Cerebellar cortex (tissue), 1 donor: ENCODE results near the gene NACC1.

Experiments used
- DNase-seq: peaks from one replicate; pipeline ENCODE4 v3.0.0-alpha.2; 2015; ENCODE audit warnings: low spot score

NACC1 gene

GRCh38 chr19:13087795-13088537 is 30.1 kb upstream of the NACC1 start:
- no peak for DNase-seq

DNA sequence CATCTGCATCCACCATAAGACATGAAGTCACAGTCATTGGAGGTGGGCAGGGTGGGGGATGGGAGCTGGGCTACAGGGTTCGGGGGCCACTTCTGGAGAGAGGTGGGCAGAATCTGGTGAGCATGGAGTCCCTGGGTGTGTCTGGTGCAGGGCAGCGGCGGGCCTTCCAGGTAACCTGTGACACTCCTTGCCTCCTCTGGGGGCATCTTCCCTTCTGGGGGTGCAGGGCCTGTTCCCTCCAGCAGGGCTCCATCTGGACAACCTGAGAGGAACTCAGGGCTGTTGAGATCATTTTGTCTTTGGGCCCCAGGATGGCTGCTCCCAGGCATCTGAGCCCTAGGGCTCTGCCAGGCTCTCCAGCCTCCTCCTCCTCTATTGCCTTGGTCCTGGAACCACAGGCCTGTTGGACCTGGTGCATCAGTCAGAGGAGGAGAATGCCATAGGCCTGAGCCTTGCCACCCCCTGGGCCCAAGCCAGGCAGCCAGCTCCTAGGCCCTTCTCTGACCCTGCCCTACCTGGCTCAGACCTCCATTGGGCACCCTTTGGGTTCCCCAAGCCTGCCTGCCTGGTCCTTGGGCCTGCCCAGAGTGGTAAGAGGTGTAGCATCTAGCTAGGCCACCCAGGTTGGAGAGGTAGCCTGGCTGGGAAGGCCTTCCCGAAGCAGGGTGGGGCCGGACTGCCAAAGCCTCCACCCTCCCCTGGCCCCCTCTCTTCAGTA is 28.8 kb upstream of the NACC1 start:
- DNase-seq = peak; percentile 41

DNA sequence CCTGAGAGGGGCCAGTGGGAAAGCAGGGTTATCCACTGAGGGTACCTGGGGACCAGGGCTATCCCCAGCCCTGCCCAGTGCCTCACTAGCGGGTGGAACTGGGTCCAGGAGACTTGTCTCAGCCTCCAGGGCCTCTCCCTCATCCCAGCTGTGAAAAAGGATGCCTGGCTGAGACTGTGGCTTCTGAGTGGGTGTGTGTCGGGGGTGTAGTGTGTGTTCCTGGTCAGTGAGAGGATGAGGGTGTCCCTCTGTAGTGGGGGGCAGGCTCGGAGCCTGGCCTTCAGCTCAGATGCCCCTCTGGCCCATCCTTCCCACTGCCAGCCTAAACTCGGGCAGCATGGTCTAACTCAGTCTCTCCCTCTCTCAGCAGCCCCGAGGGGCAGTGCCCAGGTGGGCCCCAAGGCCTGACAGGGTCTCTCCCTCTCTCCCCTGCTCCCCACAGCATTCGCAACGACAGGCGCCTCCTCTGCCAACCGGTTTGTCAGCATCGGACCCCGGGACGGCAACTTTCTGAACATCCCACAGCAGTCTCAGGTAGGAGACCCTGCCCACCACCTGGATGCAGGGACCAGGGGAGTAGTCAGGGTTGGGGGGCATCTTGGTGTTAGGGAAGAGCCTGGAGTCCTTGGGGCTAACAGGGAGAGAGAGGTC is 28.1 kb upstream of the NACC1 start:
- DNase-seq = no peak

DNA sequence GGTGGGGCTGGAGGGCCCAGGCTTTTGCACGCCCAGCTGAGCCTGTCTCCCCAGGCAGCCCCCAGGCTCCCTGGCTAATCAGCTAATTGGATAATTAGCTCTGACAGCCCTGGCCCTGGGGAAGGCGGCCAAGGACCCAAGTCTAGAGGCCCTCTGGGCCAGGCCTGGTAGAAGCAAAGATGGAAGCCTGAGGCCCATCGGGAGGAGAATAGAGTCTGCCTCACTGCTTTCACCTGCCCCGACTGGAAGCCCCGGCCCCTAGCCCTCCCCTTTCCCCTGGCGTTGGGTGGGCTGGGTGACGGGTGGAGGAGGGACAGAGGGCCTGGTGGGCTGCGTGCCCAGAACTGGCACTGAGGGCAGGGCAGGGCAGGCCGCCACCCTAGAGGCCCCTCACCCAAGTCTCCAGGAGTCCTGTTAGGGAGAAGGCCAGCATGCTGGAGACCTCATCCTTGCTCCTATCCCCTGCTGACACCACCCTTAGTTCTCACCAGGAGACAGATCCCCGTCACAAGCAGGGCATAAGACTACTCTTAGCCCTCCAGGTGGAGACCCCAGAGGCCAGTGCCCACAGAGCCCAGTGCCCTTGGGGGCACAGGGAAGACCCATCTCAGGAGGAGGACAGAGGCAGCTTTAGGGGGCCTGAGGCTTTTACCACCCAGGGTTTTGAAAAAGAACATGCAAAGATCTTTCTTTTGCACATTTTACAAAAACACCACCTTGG is 27.4 kb upstream of the NACC1 start:
- DNase-seq = no peak

DNA sequence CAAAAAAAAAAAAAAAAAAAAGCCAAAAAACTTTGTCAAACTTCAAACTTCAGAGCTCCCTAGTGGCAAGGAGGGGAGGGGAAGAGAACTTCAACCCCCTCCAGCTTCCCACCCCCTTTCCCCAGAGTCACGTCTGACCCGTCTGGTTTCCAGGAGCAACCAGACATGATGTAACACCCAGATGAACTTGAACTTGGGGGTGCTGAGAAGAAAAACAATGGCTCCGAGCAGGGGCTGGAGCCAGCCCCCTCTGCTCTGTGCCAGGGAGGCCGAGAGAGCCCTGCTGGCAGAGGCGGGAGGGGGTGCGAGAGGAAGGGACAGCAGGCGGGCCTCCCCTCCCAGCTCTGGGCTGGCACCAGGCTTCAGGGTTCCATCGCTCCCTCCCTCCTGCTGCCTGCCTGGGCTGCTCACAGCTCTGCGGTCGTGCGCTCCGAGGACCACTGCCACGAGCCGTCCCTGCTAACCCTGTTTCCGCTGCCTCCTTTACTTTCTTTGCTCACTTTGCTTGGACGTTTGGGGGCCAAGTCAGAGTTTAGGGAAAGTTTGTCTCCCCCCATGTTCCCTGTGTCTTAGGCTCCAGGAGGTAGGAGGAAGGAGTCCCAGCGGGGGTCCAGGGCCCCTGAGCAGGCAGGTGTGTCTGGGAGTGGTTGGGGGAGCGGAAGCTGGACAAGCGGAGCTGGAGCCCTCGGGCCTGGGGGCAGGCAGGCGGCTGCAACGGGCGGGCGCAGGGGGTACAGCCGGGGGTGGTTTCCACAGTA is 26.5 kb upstream of the NACC1 start:
- DNase-seq = no peak

GRCh38 chr19:13092158-13092543 is 25.9 kb upstream of the NACC1 start:
- no peak for DNase-seq

GRCh38 chr19:13092606-13093235 is 25.3 kb upstream of the NACC1 start:
- DNase-seq = no peak

GRCh38 chr19:13093407-13094105 is 24.5 kb upstream of the NACC1 start:
- peak; percentile 93 for DNase-seq

- DNase-seq = no peak
Observed at GRCh38 chr19:13094106-13094504, 24.0 kb upstream of the NACC1 start.

DNA sequence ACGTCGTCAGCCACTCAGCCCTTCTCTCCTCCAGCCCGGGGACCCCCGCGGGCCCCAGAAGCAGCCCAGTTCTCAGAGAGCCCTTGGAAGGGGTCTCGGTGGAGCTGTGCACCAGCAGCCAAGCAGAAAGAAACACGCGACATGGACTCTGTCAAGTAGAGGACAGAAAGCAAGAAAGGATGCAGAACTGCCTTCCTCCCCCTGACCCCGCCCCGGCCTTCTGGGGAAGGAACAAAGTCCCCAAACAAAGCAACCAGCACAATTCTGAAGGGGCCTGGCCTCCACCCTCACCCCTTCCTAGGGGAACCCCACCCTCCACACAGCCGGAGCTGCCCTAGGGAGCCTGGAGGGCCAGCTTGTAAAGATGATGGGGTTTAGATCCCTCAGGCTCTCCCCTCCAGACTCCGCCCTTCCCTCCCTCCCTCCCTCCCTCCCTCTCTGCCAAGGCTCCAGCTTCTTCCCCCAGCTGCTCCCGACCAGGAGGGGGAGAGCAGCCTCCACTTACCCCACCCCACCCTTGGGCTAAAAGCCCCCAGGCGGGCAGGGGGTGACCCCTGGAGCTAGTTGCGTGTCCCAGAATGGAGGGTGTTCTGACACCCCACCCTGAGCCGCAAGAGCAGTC is 23.2 kb upstream of the NACC1 start:
- peak; percentile 43 for DNase-seq

- peak; percentile 59 for DNase-seq
Observed at GRCh38 chr19:13095393-13095784, 22.7 kb upstream of the NACC1 start.

DNA sequence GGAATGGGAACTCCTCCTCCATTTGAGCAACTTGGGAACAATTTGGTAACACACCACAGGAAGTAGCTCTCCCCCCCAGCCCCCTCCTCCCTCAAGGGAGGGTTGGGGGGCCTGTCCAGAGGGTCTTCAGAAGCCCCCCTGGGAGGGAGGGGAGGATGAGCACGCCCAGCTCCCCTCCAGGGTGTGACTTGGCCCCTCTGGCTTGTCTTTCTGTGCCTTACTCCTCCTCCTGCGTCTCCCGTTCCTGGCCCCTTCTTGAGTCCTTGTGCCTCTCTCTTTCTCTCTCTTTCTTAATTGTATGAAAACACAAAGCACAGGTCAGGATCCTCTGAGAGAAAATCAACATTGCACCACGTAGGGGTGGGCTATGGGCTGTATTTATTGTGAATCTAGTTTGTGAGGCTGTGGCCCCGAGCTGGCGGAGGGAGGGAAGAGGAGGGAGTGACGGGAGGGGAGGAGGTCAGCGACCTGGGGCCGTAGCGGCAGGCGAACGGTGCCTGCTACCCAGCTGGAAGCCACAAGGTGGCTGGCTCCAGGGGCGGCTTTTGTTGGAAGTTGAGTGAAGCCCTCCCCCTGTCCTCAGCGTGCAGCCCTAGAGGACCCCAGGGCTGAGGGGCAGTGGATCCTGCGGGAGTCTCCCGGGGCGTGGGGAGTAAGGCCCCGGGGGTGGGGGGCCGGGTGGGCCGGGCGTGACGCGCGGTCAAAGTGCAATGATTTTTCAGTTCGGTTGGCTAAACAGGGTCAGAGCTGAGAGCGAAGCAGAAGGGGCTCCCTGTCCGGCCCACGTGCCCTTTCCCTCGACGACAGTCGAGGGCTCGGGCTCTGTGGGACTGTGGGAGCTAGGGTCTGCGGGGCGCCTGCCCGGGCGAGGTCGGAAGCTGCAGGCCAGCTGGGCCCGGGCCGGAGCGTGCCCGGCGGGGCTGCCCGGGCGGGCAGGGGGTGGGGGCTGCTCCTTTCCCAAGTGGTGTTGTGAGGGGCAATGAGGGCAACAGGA is 21.8 kb upstream of the NACC1 start:
- peak; percentile 45 for DNase-seq

DNA sequence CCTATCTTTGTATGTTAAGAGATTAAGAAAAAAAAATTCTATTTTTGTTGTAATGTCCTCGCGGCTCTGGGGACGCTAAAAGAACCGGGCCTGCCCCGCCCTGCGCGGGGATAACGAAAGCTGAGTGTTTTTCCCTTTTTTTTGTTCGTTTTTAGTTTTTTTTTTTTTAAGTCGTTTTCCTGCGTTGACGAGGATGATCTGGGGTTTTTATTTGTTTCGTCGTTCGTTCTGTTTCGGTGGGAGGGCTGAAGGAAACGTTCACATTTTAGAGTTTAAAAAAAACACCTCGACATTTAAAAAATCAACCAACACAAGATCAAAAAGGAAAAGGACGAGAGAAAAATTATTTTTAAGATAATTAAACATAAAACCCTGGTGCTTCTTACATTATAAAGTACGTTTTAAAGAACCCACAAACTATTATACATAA is 21.0 kb upstream of the NACC1 start:
- no peak for DNase-seq

DNA sequence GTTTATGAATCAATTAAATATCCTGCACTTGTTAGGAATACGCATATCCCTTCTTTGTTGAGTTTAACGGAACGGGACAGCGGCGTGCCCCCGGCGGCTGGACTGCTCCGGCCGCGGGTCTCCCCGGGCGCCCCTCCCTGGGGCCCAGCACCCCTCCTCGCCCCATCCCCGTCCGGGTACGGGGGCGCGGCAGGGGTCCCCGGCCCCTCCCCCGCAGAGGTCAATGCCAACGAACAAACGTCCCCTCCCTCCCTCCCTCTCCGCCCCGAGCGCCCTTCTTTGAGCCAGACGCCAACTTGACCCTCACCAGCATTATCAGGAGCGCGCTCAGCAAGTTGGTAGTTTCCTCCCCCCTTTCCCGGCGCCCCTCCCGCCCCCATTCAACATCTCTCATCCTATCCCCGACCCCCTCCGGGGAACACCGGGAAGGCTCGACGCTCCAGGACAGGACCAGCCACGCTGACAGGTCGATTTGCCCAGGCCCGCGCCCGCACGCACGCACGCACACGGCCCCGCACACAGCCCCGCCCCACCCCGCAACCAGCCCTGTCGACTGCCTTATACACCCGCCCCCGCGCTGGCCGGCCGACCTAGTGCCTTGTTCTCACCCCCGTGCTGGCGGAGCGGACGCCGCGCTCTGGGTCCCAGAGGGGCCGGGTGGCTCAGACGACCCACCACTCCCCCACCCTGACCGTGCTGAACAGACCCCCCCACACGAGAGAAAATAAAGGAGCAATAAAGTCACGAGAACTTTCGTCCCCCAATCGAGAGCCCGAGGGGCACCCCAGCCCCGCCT is 20.4 kb upstream of the NACC1 start:
- DNase-seq = no peak

DNA sequence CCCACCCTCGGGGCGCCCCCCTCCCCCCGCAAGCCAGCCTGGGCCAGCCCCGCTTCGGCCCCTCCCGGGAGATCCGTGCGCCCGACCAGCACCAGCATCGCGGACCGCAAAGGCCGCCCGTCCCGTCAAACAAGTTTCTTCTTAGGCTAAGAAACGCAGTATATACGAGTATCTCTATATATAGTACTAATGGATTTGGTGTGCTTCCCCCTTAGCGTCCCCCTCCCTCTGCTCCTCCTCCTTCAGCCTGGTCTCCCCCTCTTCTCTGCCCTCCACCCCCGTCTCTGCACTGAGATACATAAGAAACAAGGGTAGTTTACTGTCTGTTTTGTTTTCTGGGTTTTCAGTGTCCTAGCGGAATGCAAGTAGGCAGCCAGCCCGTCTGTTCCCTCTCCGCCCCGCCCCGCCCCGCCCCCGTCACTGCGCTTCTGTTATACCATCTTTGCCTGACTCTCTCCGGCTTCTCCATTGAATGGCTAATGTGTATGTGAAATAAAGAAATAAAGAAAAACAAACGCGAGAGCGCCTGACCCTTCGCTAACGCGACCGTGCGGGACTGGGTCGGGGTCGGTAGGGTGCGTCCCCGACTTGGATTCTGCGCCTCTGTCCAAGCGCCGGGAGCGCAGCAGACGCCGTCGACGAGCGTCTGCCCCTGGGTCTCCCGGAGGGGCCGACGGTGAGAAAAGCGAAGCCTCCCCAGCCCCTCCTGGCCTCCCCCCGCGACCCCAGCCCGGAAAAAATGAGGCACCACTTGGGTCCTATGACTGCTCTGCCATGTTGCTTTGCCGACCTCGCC is 19.6 kb upstream of the NACC1 start:
- no peak for DNase-seq

DNA sequence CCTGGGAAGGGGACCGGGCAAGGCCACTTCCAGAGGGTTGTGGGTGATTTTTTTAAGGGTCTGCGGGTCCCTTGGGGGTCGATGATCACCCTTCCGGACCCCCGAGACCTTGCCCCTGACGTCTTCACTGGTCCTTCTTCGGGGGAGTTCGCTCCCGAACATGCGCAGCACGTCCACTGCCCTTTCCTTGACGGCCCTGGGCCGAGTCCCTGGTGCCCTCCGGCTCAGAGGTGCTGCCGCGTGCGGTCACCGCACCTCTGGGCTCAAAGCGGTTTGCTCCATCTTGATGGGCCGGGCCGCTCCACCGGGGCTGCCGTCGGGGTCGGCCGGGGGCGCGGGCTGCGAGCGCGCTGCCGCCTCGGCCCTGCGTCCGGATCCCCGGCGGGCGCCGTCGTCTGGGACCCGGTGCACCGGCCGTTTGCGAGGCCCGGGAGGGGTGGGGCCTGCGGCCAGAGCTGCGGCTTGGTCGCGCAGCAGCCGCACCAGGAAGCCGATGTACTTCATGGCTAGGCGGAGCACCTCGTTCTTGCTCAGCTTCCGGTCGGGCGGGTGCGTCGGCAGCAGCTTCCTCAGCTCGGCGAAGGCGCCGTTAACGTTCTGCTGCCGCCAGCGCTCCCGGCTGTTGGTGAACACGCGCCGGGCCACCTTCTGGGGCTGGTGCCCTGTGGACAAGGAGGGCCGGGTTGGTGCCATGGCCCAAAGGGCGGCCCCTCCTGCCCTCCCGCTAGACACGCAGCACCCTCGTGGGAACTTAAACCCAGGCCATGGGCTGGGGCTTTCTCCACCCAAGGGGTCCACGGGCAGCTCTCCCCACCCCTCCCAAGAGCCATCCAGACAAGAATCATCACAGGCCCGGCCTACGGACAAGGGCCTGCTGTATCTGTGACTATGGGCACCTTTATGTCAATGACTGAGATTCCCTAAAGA is 18.7 kb upstream of the NACC1 start:
- no peak for DNase-seq
